ENCODE measurements around the gene QSOX2. TPM values are rescaled to one million over a fixed set of nuclear protein-coding genes. Genes with fewer than 3 reads are reported as not detected.

The QSOX2 gene
- polyA plus RNA-seq, 2 of the 4 experiments (the other 2 are of a cell fraction): 22.3 to 30.2 TPM

DNA sequence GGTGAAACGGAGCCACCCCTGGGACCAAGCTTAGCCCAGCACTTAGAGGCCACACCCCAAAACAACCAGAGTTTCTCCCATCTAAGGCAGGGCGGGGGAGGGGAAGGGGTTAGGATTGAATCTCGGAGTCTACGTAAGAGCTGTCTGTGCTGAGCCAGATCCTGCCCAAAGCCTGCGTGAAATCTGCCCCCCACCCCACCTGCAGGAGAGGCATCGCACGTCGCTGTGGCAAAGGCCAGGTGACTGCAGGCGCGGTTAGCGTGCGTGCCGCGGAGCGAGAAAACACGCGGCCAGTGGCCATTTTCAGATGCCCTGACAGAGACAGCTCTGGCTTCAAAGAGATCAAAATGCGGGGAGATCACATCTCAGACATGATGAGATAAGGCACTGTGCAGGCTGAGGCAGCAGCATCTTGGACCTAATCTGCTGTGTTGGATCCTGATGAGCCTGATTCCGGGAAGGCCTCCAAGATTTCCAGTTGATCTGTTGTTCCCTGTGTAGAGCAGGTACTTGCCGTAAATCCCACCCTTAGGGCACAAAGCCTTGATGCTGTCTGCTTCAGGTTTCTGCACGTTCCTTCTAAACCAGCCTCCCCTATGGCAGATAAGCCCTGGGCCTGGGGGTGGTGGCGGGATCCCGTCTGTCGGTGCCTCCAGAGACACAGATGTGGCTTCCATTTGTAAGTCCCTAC is 2.5 kb upstream of the QSOX2 start:
- ATAC-seq: no peak
- CTCF ChIA-PET: interaction anchor here (0.8 to 2.0 kb wide), 4 partner anchors 19 to 36 kb away, joined by 3 to 9 read pairs (median 5); no protein-coding TSS in a partner anchor

GRCh38 chr9:136247551-136247916 is 1.9 kb upstream of the QSOX2 start:
- Histone ChIP-seq H3K27ac (no peak overlapping the region), H3K4me2 (no peak overlapping the region), H3K9me3 (no peaks in the 10 kb centered on the region), H3K4me3 (no peak overlapping the region), H3K4me1 (peaks cover 17% of the 10 kb centered on the region)
- ATAC-seq (no peak), DNase-seq (ENCODE audit: low read depth in 1 of 2, low spot score in 1 of 2) (no peak), FAIRE-seq (no peak)
- ChIA-PET CTCF (interaction anchor here (0.8 to 2.0 kb wide), 5 partner anchors 19 to 157 kb away, joined by 3 to 9 read pairs (median 3); no protein-coding TSS in a partner anchor), POLR2A (no interaction called here)
- 49% methylated on average over 9 of the region's 9 CpGs for WGBS (ENCODE audit: missing lambda C conversion rate)
- TF ChIP-seq POLR2AphosphoS2 (conservative IDR thresholded peaks at IDR 0.05; ENCODE audit: low read length) (no peak), RNF2 (IDR thresholded peaks at IDR 0.05; ENCODE audit: borderline replicate concordance, low read depth) (no peak), GATA3 (IDR thresholded peaks at IDR 0.05; ENCODE audit: borderline replicate concordance) (no peak), RARB (CRISPR knock-in tag; IDR thresholded peaks at IDR 0.05) (no peak), RCOR1 (IDR thresholded peaks at IDR 0.05; ENCODE audit: low read depth, low read length) (no peak), SREBF2 (IDR thresholded peaks at IDR 0.05) (no peak), KDM1A (IDR thresholded peaks at IDR 0.05; ENCODE audit: low read depth) (no peak), KDM5A (IDR thresholded peaks at IDR 0.05) (no peak), HDAC2 (IDR thresholded peaks at IDR 0.05) (no peak), HOXA7 (CRISPR knock-in tag; IDR thresholded peaks at IDR 0.05) (no peak), TP53 (CRISPR knock-in tag; IDR thresholded peaks at IDR 0.05) (no peak), CEBPB (IDR thresholded peaks at IDR 0.05) (no peak), POLR2A (IDR thresholded peaks at IDR 0.05; ENCODE audit: low read length) (no peak)
- TF ChIP-seq, protein P1, sequence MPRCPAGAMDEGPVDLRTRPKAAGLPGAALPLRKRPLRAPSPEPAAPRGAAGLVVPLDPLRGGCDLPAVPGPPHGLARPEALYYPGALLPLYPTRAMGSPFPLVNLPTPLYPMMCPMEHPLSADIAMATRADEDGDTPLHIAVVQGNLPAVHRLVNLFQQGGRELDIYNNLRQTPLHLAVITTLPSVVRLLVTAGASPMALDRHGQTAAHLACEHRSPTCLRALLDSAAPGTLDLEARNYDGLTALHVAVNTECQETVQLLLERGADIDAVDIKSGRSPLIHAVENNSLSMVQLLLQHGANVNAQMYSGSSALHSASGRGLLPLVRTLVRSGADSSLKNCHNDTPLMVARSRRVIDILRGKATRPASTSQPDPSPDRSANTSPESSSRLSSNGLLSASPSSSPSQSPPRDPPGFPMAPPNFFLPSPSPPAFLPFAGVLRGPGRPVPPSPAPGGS (IDR thresholded peaks at IDR 0.05): no peak
- TF ChIP-seq, protein P2, sequence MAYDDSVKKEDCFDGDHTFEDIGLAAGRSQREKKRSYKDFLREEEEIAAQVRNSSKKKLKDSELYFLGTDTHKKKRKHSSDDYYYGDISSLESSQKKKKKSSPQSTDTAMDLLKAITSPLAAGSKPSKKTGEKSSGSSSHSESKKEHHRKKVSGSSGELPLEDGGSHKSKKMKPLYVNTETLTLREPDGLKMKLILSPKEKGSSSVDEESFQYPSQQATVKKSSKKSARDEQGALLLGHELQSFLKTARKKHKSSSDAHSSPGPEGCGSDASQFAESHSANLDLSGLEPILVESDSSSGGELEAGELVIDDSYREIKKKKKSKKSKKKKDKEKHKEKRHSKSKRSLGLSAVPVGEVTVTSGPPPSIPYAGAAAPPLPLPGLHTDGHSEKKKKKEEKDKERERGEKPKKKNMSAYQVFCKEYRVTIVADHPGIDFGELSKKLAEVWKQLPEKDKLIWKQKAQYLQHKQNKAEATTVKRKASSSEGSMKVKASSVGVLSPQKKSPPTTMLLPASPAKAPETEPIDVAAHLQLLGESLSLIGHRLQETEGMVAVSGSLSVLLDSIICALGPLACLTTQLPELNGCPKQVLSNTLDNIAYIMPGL (CRISPR knock-in tag; IDR thresholded peaks at IDR 0.05; ENCODE audit: borderline replicate concordance): no peak

More for the DNA sequence above, 2.5 kb upstream of the QSOX2 start:
- Histone ChIP-seq H3K9me3 (no peaks in the 10 kb centered on the region), H3K4me2 (no peak overlapping the region), H3K27ac (no peak overlapping the region), H3K4me1 (peaks cover 15% of the 10 kb centered on the region), H3K4me3 (no peak overlapping the region)
- POLR2A ChIA-PET: no interaction called here
- FAIRE-seq: no peak
- TF ChIP-seq HDAC2 (IDR thresholded peaks at IDR 0.05) (no peak), BHLHE40 (IDR thresholded peaks at IDR 0.05; ENCODE audit: low read depth, low read length) (no peak), TP53 (CRISPR knock-in tag; IDR thresholded peaks at IDR 0.05) (no peak), EP300 (IDR thresholded peaks at IDR 0.05) (no peak), RCOR1 (IDR thresholded peaks at IDR 0.05; ENCODE audit: low read depth, low read length) (no peak), HOXA7 (CRISPR knock-in tag; IDR thresholded peaks at IDR 0.05) (no peak), REST (IDR thresholded peaks at IDR 0.05) (no peak), EHMT2 (IDR thresholded peaks at IDR 0.05; ENCODE audit: low read depth) (no peak), PHF8 (IDR thresholded peaks at IDR 0.05; ENCODE audit: borderline replicate concordance, low read depth) (no peak), MAFK (IDR thresholded peaks at IDR 0.05; ENCODE audit: partially characterized antibody) (no peak), HES2 (IDR thresholded peaks at IDR 0.05) (no peak), ZSCAN20 (CRISPR knock-in tag; IDR thresholded peaks at IDR 0.05) (no peak), RARB (CRISPR knock-in tag; IDR thresholded peaks at IDR 0.05) (no peak)
- WGBS (ENCODE audit: missing lambda C conversion rate): 92% methylated on average over 23 of the region's 24 CpGs
- DNase-seq (ENCODE audit: low read depth in 1 of 2, low spot score in 1 of 2): no peak
